H1 (cell line): Measurements from ENCODE around the gene NMT2. TPM values are rescaled to one million over a fixed set of nuclear protein-coding genes. Genes with fewer than 3 reads are reported as not detected.

Experiments used
- FOSL1 ChIP-seq: IDR thresholded peaks from 2 replicates; pipeline ENCODE4 v1.6.1; 2011; ENCODE audit warnings: mild to moderate bottlenecking, low read depth, low read length, moderate library complexity; ENCODE audit not compliant: insufficient read depth
- JUN ChIP-seq: IDR thresholded peaks from 2 replicates; pipeline ENCODE4 v1.6.1; 2011; ENCODE audit warnings: low read depth, mild to moderate bottlenecking, improper control_type of control experiment, low read length
- POLR2A ChIP-seq, 2 experiments: IDR thresholded peaks; 1 replicate in 1 of 2; 2 replicates in 1 of 2; pipeline ENCODE4 v1.6.1; 2011; ENCODE audit warnings: low read depth in 2 of 2, low read length in 2 of 2, mild to moderate bottlenecking in 2 of 2; ENCODE audit errors: control extremely low read depth in 1 of 2
- TEAD4 ChIP-seq: IDR thresholded peaks from 2 replicates; pipeline ENCODE4 v1.6.1; 2012; ENCODE audit warnings: low read depth, low read length, inconsistent platforms, mixed read lengths
- polyA plus RNA-seq, 7 experiments: library from polyadenylated mRNA; depleted of rRNA in 3 of 7; stranded (reverse) in 5 of 7; unstranded in 2 of 7; fragments of >200 nt in 5 of 7; fragments of 200-250 nt in 2 of 7; gene quantifications; 1 replicate in 5 of 7; 2 replicates in 1 of 7; 4 replicates in 1 of 7; pipeline versions ENCODE4 v1.2.1 to v1.2.3, GENCODE V29; 2011 to 2013; ENCODE audit warnings: missing spikeins in 2 of 7, mixed read lengths in 2 of 7
- total RNA-seq: library from RNA; stranded (reverse); fragmentation: NEBNext Ultra II Directional; extraction: Animal tissue kit (Norgen Biotek cat#: 25700); gene quantifications from 2 replicates; pipeline ENCODE4 v1.2.1, GENCODE V29; 2021
- TF ChIP-seq, protein P1 (sequence below): fragments of 300-600 bp; sonication (generic); IDR thresholded peaks from 2 replicates; pipeline ENCODE4 v1.7.1; 2012; ENCODE audit warnings: low read length, moderate library complexity, mild to moderate bottlenecking, inconsistent platforms; ENCODE audit not compliant: insufficient replicate concordance

NMT2 gene
- total and polyA plus RNA-seq, 2 of the 8 experiments (the other 6 are each of a cell fraction or from before 2014, with no cell fraction given), result 4.4 to 15.4 TPM

DNA sequence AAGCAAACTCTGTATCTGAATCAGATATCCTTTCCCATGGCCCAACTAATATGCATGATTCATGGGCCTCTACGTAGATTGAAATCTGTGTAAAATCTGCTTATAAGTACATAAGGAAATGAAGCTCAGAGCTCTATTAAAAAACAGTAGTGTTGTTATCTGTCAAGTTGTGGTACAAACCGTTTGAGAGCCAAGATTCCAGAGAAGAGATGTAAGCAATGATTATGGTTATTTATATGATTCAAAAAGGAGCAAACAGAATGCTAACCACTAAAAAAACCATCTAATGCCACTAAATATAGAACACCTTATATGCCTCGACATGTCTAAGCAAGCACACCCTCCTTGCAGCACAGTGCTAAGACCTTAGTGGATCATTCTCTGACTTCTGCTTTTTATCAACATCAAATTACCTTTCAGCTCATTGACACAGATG lies 44.7 kb downstream of the NMT2 start (continued):
- TF ChIP-seq, protein P1, sequence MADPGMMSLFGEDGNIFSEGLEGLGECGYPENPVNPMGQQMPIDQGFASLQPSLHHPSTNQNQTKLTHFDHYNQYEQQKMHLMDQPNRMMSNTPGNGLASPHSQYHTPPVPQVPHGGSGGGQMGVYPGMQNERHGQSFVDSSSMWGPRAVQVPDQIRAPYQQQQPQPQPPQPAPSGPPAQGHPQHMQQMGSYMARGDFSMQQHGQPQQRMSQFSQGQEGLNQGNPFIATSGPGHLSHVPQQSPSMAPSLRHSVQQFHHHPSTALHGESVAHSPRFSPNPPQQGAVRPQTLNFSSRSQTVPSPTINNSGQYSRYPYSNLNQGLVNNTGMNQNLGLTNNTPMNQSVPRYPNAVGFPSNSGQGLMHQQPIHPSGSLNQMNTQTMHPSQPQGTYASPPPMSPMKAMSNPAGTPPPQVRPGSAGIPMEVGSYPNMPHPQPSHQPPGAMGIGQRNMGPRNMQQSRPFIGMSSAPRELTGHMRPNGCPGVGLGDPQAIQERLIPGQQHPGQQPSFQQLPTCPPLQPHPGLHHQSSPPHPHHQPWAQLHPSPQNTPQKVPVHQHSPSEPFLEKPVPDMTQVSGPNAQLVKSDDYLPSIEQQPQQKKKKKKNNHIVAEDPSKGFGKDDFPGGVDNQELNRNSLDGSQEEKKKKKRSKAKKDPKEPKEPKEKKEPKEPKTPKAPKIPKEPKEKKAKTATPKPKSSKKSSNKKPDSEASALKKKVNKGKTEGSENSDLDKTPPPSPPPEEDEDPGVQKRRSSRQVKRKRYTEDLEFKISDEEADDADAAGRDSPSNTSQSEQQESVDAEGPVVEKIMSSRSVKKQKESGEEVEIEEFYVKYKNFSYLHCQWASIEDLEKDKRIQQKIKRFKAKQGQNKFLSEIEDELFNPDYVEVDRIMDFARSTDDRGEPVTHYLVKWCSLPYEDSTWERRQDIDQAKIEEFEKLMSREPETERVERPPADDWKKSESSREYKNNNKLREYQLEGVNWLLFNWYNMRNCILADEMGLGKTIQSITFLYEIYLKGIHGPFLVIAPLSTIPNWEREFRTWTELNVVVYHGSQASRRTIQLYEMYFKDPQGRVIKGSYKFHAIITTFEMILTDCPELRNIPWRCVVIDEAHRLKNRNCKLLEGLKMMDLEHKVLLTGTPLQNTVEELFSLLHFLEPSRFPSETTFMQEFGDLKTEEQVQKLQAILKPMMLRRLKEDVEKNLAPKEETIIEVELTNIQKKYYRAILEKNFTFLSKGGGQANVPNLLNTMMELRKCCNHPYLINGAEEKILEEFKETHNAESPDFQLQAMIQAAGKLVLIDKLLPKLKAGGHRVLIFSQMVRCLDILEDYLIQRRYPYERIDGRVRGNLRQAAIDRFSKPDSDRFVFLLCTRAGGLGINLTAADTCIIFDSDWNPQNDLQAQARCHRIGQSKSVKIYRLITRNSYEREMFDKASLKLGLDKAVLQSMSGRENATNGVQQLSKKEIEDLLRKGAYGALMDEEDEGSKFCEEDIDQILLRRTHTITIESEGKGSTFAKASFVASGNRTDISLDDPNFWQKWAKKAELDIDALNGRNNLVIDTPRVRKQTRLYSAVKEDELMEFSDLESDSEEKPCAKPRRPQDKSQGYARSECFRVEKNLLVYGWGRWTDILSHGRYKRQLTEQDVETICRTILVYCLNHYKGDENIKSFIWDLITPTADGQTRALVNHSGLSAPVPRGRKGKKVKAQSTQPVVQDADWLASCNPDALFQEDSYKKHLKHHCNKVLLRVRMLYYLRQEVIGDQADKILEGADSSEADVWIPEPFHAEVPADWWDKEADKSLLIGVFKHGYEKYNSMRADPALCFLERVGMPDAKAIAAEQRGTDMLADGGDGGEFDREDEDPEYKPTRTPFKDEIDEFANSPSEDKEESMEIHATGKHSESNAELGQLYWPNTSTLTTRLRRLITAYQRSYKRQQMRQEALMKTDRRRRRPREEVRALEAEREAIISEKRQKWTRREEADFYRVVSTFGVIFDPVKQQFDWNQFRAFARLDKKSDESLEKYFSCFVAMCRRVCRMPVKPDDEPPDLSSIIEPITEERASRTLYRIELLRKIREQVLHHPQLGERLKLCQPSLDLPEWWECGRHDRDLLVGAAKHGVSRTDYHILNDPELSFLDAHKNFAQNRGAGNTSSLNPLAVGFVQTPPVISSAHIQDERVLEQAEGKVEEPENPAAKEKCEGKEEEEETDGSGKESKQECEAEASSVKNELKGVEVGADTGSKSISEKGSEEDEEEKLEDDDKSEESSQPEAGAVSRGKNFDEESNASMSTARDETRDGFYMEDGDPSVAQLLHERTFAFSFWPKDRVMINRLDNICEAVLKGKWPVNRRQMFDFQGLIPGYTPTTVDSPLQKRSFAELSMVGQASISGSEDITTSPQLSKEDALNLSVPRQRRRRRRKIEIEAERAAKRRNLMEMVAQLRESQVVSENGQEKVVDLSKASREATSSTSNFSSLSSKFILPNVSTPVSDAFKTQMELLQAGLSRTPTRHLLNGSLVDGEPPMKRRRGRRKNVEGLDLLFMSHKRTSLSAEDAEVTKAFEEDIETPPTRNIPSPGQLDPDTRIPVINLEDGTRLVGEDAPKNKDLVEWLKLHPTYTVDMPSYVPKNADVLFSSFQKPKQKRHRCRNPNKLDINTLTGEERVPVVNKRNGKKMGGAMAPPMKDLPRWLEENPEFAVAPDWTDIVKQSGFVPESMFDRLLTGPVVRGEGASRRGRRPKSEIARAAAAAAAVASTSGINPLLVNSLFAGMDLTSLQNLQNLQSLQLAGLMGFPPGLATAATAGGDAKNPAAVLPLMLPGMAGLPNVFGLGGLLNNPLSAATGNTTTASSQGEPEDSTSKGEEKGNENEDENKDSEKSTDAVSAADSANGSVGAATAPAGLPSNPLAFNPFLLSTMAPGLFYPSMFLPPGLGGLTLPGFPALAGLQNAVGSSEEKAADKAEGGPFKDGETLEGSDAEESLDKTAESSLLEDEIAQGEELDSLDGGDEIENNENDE, result no peak
- TF ChIP-seq FOSL1, result no peak
- no peak for TF ChIP-seq JUN
- TF ChIP-seq TEAD4, result no peak
- TF ChIP-seq POLR2A (IDR thresholded peaks at IDR 0.05; ENCODE audit: control extremely low read depth in 1 of 2, low read depth in 2 of 2, low read length in 2 of 2), result no peak
